Mesothelial cell of epicardium (in vitro differentiated cells): Measurements from ENCODE around the gene SMC4. TPM values are rescaled to one million over a fixed set of nuclear protein-coding genes. Genes with fewer than 3 reads are reported as not detected.

ENCODE experiments used
- DNase-seq, 2 experiments: peaks; one replicate each; pipeline ENCODE4 v3.0.0; 2021; ENCODE audit warnings: low spot score in 2 of 2; ENCODE audit not compliant: unreplicated experiment in 2 of 2
- H3K27ac Mint-ChIP-seq: 2 replicates; pipeline ENCODE4 v1.8.0; 2021; ENCODE audit warnings: mixed read lengths
- H3K27me3 Mint-ChIP-seq: 2 replicates; pipeline ENCODE4 v1.8.0; 2021; ENCODE audit warnings: low read depth, mixed read lengths
- H3K36me3 Mint-ChIP-seq: 2 replicates; pipeline ENCODE4 v1.8.0; 2021; ENCODE audit warnings: mixed read lengths
- H3K4me1 Mint-ChIP-seq: 2 replicates; pipeline ENCODE4 v1.8.0; 2021; ENCODE audit warnings: mixed read lengths
- H3K4me3 Mint-ChIP-seq: 2 replicates; pipeline ENCODE4 v1.8.0; 2021; ENCODE audit warnings: mild to moderate bottlenecking, moderate library complexity, mixed read lengths
- H3K9me3 Mint-ChIP-seq: 2 replicates; pipeline ENCODE4 v1.8.0; 2021; ENCODE audit warnings: mixed read lengths
- total RNA-seq: library from RNA; stranded (reverse); gene quantifications from 3 replicates; pipeline ENCODE4 v1.2.1, GENCODE V29; 2021
- TF ChIP-seq, protein P1 (sequence below): fragments of 200-600 bp; sonication (generic); IDR thresholded peaks from one replicate; pipeline ENCODE4 v1.5.0; 2021; ENCODE audit warnings: antibody characterized with exemption; ENCODE audit not compliant: unreplicated experiment

SMC4 gene
- total RNA-seq, 1 donor from 2014 or later = 57.4 TPM

DNA sequence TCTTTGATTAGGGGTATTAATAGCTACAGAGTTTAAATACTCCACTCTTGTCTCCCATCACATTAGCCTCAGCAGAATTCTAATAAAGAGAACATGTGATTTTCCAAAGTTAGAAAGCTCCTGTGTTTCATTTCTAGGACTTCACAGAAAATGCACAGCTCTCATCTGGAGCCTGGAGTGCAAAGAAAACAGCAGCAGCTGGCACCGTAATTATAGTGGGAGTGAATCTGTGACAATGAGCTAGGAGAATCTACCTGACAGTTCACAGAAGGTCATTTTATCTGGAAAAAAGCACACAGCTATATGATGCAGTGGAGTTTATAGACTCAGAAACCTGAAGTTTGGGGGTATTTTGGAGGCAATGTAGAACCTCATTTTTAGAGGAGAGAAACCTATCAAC, 55.5 kb downstream of the SMC4 start:
- no peak overlapping the region for H3K4me3 Mint-ChIP-seq
- H3K4me1 Mint-ChIP-seq = peaks cover 6% of the 10 kb centered on the region
- H3K27ac Mint-ChIP-seq = no peak overlapping the region
- H3K36me3 Mint-ChIP-seq = no peaks in the 10 kb centered on the region
- H3K27me3 Mint-ChIP-seq = peaks cover 9% of the 10 kb centered on the region
- TF ChIP-seq, protein P1, sequence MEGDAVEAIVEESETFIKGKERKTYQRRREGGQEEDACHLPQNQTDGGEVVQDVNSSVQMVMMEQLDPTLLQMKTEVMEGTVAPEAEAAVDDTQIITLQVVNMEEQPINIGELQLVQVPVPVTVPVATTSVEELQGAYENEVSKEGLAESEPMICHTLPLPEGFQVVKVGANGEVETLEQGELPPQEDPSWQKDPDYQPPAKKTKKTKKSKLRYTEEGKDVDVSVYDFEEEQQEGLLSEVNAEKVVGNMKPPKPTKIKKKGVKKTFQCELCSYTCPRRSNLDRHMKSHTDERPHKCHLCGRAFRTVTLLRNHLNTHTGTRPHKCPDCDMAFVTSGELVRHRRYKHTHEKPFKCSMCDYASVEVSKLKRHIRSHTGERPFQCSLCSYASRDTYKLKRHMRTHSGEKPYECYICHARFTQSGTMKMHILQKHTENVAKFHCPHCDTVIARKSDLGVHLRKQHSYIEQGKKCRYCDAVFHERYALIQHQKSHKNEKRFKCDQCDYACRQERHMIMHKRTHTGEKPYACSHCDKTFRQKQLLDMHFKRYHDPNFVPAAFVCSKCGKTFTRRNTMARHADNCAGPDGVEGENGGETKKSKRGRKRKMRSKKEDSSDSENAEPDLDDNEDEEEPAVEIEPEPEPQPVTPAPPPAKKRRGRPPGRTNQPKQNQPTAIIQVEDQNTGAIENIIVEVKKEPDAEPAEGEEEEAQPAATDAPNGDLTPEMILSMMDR = no peak
- DNase-seq = no peak
- H3K9me3 Mint-ChIP-seq = peaks cover 4% of the 10 kb centered on the region

DNA sequence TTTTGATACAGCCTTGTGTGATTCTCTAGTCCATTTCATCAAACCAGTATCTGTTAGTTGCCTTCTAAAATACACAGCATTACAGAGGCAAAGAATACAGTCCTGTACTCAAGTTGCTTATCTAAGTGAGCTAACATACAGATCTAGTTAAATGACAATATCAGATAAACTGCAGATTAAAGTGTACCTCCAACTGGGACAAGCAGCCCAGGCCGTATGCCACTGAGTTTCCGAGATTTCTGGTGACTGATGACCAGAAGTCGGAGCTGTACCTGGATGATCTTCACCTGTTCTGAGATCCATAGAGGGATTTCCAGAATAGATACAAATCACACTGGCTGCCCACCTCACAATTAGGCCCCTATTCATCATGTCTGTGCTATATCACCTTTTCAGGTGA, 56.4 kb downstream of the SMC4 start:
- Mint-ChIP-seq H3K4me3 (no peak overlapping the region), H3K27ac (no peak overlapping the region), H3K36me3 (no peaks in the 10 kb centered on the region), H3K27me3 (peaks cover 5% of the 10 kb centered on the region), H3K9me3 (no peaks in the 10 kb centered on the region), H3K4me1 (no peaks in the 10 kb centered on the region)
- no peak for DNase-seq
- TF ChIP-seq, protein P1 = no peak

DNA sequence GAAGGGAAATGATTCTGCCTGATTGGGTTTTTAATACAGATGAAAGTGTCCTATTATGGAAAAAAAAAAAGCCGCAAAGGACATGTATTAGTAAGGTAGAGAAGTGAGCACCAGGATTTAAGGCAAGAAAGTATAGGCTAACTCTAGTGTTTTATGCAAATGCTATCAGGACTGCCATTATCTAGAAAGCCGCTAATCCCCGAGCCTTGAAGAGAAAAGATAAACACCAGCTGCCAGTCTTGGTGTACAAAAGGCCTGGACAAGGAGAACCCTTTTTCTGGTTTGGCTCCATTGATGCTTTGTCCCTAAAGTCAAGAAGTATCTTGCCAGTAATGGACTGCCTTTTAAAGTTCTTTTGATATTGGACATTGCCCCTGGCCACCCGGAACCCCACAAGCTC, 58.7 kb downstream of the SMC4 start:
- no peak overlapping the region for H3K4me3 Mint-ChIP-seq
- H3K4me1 Mint-ChIP-seq = no peaks in the 10 kb centered on the region
- H3K27ac Mint-ChIP-seq = no peak overlapping the region
- no peaks in the 10 kb centered on the region for H3K36me3 Mint-ChIP-seq
- TF ChIP-seq, protein P1 = no peak
- H3K27me3 Mint-ChIP-seq = peaks cover 5% of the 10 kb centered on the region
- no peaks in the 10 kb centered on the region for H3K9me3 Mint-ChIP-seq
- no peak for DNase-seq

DNA sequence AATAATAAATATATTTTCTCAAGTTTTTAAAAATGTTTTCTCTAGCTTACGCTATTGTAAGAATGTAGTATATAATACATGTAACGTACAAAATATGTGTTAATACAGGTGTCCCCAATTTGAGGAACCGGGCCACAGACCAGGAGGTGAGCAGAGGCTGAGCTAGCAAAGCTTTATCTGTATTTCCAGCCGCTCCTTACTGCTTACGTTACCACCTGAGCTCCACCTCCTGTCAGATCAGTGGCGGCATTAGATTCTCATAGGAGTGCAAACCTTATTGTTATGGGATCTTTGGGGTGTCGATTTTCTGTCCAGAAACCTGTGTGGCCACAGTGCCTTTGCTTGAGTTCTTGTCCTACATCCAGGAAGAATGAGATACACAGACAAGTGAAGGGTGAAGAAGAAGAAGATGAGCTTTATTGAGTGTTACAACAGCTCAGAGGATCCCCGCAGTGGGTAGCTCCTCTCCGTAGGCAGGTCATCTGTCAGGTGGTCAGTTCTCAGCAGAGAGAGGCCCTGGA, 60.1 kb downstream of the SMC4 start:
- Mint-ChIP-seq H3K4me1 (no peaks in the 10 kb centered on the region), H3K9me3 (no peaks in the 10 kb centered on the region), H3K4me3 (no peak overlapping the region), H3K36me3 (no peaks in the 10 kb centered on the region), H3K27me3 (peaks cover 5% of the 10 kb centered on the region), H3K27ac (no peak overlapping the region)
- DNase-seq = no peak
- TF ChIP-seq, protein P1 = no peak

DNA sequence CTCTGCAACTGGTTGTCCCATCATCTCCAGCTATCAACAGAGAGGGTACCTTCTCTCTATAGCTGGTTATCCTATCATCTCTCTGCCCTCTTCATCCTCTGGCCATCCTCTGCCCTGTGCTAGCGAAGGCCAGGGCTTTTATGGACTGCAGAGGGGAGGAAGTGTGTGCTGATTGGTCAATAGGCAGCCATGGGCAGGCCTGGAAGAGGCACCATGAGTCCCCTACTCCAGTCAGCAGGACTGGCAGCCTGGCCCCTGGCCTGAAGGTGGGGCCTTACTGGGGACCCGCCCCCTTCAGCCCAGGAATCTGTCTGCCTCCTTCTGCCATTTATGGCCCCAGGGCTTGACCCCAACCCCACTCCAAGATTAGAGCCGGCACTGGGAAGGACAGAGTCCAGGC, 60.6 kb downstream of the SMC4 start:
- DNase-seq = no peak
- TF ChIP-seq, protein P1 = no peak
- H3K4me3 Mint-ChIP-seq = no peak overlapping the region
- H3K9me3 Mint-ChIP-seq = no peaks in the 10 kb centered on the region
- H3K4me1 Mint-ChIP-seq = no peaks in the 10 kb centered on the region
- peaks cover 5% of the 10 kb centered on the region for H3K27me3 Mint-ChIP-seq
- no peak overlapping the region for H3K27ac Mint-ChIP-seq
- H3K36me3 Mint-ChIP-seq = no peaks in the 10 kb centered on the region

DNA sequence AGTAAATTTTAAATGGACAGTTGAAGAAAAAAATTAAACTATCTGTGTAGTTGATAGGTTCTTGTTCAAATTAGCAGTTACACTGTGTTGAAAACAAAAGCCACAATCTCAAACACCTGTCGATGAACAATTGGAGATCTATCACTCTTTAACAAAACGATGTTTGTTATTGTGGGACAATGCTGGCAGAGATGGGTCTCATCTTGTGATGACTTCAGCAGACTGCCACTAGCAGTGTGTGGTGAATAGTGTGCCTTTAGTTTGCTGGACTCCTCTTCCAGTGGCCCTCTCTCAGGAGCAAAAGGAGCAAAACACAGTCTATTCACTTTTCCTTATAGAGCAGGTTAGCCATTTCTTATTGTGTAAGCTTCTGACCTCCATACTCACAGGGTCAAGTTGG, 64.9 kb downstream of the SMC4 start:
- Mint-ChIP-seq H3K9me3 (peaks cover 6% of the 10 kb centered on the region), H3K4me3 (no peak overlapping the region)

More for the DNA sequence above, 64.9 kb downstream of the SMC4 start:
- Mint-ChIP-seq H3K27ac (no peak overlapping the region), H3K36me3 (no peaks in the 10 kb centered on the region), H3K27me3 (no peaks in the 10 kb centered on the region), H3K4me1 (no peaks in the 10 kb centered on the region)
- TF ChIP-seq, protein P1 = no peak
- DNase-seq = no peak
